ENCODE results near the gene WDR4. TPM values are rescaled to one million over a fixed set of nuclear protein-coding genes. Genes with fewer than 3 reads are reported as not detected.
"Not testable (repeated sequence)": the region's sequence is repeated elsewhere in the genome, so short reads cannot be mapped to it uniquely, and the experiment has no call there.

Gene WDR4
- polyA plus RNA-seq, 10 donors: 5.2 to 10.4 (median 8.4) TPM

- no peak for DNase-seq
Measured at GRCh38 chr21:42854246-42855010, 24.9 kb downstream of the WDR4 start.

GRCh38 chr21:42853621-42854020 is 25.7 kb downstream of the WDR4 start:
- no peak for DNase-seq

GRCh38 chr21:42852925-42853570 is 26.3 kb downstream of the WDR4 start:
- DNase-seq: no peak

- DNase-seq: no peak
Measured at GRCh38 chr21:42851812-42852665, 27.3 kb downstream of the WDR4 start.

- DNase-seq: no peak
Measured at GRCh38 chr21:42850866-42851391, 28.4 kb downstream of the WDR4 start.

GRCh38 chr21:42850463-42850862 is 28.9 kb downstream of the WDR4 start:
- no peak for DNase-seq

GRCh38 chr21:42849759-42850412 is 29.5 kb downstream of the WDR4 start:
- no peak for DNase-seq

GRCh38 chr21:42848932-42849758 is 30.2 kb downstream of the WDR4 start:
- DNase-seq: no peak

- DNase-seq: not testable (repeated sequence)
Measured at GRCh38 chr21:42848144-42848931, 31.0 kb downstream of the WDR4 start.

GRCh38 chr21:42847726-42848125 is 31.6 kb downstream of the WDR4 start:
- DNase-seq: no peak

- no peak for DNase-seq
Measured at GRCh38 chr21:42847051-42847707, 32.2 kb downstream of the WDR4 start.

- DNase-seq: no peak
Measured at GRCh38 chr21:42846221-42846620, 33.1 kb downstream of the WDR4 start.

GRCh38 chr21:42845296-42845965 is 33.9 kb downstream of the WDR4 start:
- no peak for DNase-seq

- DNase-seq: no peak
Measured at GRCh38 chr21:42844411-42845113, 34.8 kb downstream of the WDR4 start.

GRCh38 chr21:42843056-42843455 is 36.3 kb downstream of the WDR4 start:
- no peak for DNase-seq

- not testable (repeated sequence) for DNase-seq
Measured at GRCh38 chr21:42841916-42842655, 37.3 kb downstream of the WDR4 start.

Measured in muscle of back (tissue), 11 donors.